ENCODE data around the gene BPHL.

BPHL gene

DNA sequence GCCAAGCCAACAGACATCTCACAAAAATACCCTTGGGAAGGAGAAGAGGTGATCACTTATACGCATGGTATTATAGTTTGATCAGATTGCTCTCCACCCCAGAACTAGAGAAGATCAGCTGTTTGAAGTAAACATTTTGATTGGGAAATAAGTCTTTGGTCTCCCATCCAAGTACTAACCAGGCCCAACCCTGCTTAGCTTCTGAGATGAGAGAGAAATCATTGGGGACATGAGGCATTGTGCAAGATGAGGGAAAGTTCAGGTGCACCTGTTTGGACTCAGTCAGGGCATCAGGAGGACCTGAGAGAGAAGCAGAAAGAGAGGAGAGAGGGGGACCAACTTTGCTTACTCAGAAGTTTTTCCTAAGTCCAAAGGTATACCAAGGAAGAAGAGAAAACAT lies 38.8 kb upstream of the BPHL start:
- H3K27ac ChIP-seq = no peak overlapping the region

DNA sequence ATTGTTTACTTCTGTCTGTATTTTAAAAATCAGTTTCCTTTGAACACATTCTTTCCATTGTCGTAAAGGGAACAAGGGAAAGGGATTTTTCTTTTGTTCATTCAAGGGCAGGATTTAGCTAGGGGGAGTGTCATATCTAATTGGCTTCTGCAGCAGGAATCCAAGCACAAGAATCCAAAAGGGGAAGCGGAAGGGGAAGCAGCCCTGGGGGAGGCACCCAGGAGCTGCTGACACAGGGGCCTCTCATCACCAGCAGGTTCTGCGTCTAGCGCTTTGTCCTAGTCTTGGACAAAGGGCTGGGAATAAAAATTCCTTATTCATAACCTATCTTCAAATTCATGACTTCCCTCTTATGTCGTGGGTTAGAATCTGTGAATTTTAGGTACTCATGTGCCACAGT lies 36.6 kb upstream of the BPHL start:
- no peak for TF ChIP-seq ZFX (IDR thresholded peaks at IDR 0.05; ENCODE audit: borderline replicate concordance)
- TF ChIP-seq, protein P1, sequence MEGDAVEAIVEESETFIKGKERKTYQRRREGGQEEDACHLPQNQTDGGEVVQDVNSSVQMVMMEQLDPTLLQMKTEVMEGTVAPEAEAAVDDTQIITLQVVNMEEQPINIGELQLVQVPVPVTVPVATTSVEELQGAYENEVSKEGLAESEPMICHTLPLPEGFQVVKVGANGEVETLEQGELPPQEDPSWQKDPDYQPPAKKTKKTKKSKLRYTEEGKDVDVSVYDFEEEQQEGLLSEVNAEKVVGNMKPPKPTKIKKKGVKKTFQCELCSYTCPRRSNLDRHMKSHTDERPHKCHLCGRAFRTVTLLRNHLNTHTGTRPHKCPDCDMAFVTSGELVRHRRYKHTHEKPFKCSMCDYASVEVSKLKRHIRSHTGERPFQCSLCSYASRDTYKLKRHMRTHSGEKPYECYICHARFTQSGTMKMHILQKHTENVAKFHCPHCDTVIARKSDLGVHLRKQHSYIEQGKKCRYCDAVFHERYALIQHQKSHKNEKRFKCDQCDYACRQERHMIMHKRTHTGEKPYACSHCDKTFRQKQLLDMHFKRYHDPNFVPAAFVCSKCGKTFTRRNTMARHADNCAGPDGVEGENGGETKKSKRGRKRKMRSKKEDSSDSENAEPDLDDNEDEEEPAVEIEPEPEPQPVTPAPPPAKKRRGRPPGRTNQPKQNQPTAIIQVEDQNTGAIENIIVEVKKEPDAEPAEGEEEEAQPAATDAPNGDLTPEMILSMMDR (IDR thresholded peaks at IDR 0.05) = no peak
- H3K27ac ChIP-seq = no peak overlapping the region

More for the DNA sequence above, 38.8 kb upstream of the BPHL start:
- no peak for TF ChIP-seq ZFX (IDR thresholded peaks at IDR 0.05; ENCODE audit: borderline replicate concordance)
- TF ChIP-seq, protein P1 (IDR thresholded peaks at IDR 0.05) = no peak

DNA sequence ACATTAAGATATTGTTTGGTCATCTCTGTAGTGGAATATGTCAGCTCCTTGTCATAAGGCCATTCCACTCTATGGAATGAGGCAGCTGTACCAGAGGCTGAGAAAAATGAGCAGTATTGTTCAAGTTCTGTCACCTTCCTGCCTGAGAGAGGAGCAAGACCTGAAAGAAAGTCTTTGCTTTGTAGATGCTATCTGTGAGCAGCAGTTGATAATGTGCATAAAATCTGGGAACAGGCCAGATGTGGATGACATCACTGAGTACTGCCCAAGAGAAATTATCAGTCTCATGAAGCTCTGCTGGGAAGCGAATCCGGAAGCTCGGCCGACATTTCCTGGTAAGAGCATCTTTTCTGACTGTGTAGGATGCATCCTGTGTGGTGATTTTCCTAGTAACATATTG lies 33.4 kb upstream of the BPHL start:
- no peak for TF ChIP-seq ZFX (IDR thresholded peaks at IDR 0.05; ENCODE audit: borderline replicate concordance)
- TF ChIP-seq, protein P1 (IDR thresholded peaks at IDR 0.05) = no peak
- no peak overlapping the region for H3K27ac ChIP-seq

DNA sequence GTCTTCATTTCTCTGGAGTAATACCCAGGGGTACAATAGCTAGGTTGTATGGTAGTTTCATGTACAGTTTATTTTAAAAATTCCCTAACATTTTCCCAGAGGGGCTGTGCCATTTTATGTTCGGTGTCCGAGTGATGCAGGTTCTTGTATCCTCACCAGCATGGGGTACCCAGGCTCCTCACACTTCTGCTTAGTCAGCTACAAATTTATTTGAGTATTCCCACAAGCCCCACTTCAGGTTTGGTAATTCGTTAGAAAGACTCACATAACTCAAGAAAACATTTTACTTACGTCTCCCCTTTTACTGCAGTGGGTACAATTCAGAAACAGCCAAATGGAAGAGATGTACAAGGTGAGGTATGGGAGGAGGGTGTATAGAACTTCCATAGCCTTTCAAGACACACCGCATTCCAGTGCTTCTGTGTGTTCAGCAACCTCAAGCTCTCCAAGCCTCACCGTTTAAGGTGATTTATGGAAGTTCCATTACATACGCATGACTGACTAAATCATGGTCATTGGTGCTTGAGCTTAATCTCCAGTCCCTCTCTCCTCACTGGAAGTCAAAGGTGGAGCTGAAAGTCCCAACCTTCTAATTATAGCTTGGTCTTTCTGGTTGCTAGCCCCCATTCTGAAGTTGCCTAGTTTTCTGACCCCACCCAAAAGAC lies 32.1 kb upstream of the BPHL start:
- no peak for TF ChIP-seq ZFX (IDR thresholded peaks at IDR 0.05; ENCODE audit: borderline replicate concordance)
- TF ChIP-seq, protein P1 (IDR thresholded peaks at IDR 0.05) = no peak

DNA sequence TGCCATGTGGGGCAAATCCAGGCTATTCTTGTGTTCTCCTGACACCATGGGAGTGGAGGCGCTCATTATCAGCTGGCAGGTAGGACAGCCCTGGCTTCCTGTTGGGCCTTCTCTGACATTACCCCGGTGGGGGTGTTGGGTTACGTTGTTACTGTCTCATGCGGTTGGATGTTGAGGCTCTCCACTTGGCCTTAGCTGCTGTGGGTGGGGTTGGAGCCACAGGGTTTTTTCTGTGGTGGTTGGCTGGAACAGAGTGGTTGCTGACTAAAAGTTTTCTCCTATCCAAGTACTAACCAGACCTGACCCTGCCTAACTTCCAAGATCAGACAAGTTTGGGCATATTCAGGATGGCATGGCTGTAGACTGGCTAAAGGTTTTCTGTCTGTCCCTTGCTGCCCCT lies 30.1 kb upstream of the BPHL start:
- H3K27ac ChIP-seq = no peak overlapping the region
- TF ChIP-seq, protein P1 (IDR thresholded peaks at IDR 0.05) = no peak
- TF ChIP-seq ZFX (IDR thresholded peaks at IDR 0.05; ENCODE audit: borderline replicate concordance) = no peak

More for the DNA sequence above, 32.1 kb upstream of the BPHL start:
- H3K27ac ChIP-seq = no peak overlapping the region

DNA sequence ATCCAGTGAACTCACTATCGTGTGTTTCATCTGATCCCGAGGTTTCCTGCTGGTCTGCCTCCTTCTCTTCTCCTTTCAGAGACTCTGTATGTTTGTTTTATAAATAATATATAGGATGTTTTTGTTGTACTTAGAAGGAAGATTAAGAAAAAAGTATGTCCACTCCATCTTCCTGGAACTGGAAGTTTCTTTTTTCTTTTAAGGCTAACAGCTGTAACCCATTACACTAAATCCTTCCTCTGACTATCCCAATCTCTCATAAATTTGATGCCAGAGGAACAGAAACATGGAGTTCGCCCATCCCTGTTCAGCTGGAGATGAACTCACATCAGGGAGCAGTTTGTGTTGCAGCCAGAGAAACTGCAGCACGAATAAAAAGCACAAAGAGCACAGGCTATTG lies 29.5 kb upstream of the BPHL start:
- TF ChIP-seq ZFX (IDR thresholded peaks at IDR 0.05; ENCODE audit: borderline replicate concordance) = no peak
- TF ChIP-seq, protein P1 (IDR thresholded peaks at IDR 0.05) = no peak
- H3K27ac ChIP-seq = no peak overlapping the region

DNA sequence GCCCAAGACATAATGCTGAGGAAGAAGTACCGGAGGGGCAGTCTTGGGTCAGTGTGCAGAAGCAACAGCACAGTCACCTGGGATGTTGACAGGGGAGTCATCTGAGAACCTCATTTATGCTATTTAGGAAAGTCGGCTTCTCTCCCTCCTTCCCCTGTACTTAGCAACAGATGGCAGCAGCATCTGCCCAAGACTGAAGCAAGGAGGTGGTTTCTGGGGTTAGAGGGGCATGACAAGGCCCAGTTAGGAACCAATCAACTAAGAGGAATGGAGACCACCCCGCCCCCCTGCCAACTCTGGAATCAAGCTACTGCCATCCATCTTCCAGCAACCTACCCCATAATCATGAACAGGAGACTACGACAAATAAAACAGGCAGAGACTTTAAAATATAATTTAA lies 28.5 kb upstream of the BPHL start:
- no peak overlapping the region for H3K27ac ChIP-seq
- no peak for TF ChIP-seq ZFX (IDR thresholded peaks at IDR 0.05; ENCODE audit: borderline replicate concordance)
- TF ChIP-seq, protein P1 (IDR thresholded peaks at IDR 0.05) = no peak

Data from 22Rv1 (cell line).